ENCODE data around the gene RLF.
A peak's percentile ranks its signal among the peaks of the same experiment; 100 is the strongest.

The RLF gene

DNA sequence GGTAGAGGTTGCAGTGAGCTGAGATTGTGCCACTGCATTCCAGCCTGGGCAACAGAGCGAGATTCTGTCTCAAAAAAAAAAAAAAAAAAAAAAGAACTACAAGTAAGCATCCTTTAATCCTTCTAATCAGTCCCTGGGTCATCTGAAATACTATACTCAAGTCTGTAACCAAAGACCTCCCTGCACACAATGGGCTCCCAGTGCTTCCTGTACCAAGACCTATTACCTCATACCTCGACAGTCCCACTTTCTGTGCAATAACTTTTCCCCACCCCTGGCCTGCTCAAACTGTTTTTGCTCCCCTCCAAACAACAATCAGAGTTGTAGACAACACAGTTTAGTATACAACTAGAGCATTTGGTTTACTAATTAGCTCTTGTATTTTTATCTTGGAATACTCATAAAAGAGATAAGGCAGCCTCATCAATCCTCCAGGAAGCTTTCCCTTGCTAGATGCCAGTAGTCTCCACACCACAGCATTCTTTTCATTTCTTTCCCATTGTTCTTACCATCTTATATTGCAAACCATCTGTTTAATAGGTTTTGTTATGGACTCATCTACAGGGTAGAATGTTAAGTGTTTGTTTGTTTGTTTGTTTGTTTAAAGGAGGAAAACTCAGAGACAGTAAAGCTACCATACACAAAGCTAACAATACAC is 19.2 kb upstream of the RLF start:
- H3K9me3 ChIP-seq (ENCODE audit: low read length) = no peaks in the 10 kb centered on the region
- TF ChIP-seq CTCF (IDR thresholded peaks at IDR 0.05; ENCODE audit: low read length) (no peak), EZH2 (IDR thresholded peaks at IDR 0.05; ENCODE audit: borderline replicate concordance, low read length) (no peak)
- H3F3A ChIP-seq (ENCODE audit: insufficient read depth, low read length) = no peaks in the 10 kb centered on the region
- no peaks in the 10 kb centered on the region for H3K9me2 ChIP-seq (ENCODE audit: low read depth, low read length)
- no peaks in the 10 kb centered on the region for H3K4me1 ChIP-seq (ENCODE audit: insufficient read depth, low read length, severe bottlenecking)
- no peak overlapping the region for H2AFZ ChIP-seq (ENCODE audit: low read length)
- H3K27ac ChIP-seq (ENCODE audit: low read depth, low read length, poor library complexity, severe bottlenecking) = no peak overlapping the region
- H4K20me1 ChIP-seq (ENCODE audit: insufficient read depth, low read length) = no peaks in the 10 kb centered on the region
- no peak overlapping the region for H3K4me2 ChIP-seq (ENCODE audit: low read length)
- no peak overlapping the region for H3K9ac ChIP-seq (ENCODE audit: low read length)
- H3K36me3 ChIP-seq (ENCODE audit: insufficient read depth, low read length) = no peaks in the 10 kb centered on the region
- H3K79me2 ChIP-seq (ENCODE audit: insufficient read depth, low read length) = no peaks in the 10 kb centered on the region
- no peaks in the 10 kb centered on the region for H3K27me3 ChIP-seq (ENCODE audit: insufficient read depth, low read length)
- no peak overlapping the region for H3K4me3 ChIP-seq (ENCODE audit: low read depth, low read length, poor library complexity, severe bottlenecking)

GRCh38 chr1:40143891-40144575 is 17.2 kb upstream of the RLF start:
- H2AFZ ChIP-seq (ENCODE audit: low read length) = no peak overlapping the region

GRCh38 chr1:40151457-40152079 is 9.6 kb upstream of the RLF start:
- Histone ChIP-seq H3K4me2 (ENCODE audit: low read length) (no peak overlapping the region), H2AFZ (ENCODE audit: low read length) (no peak overlapping the region), H3K36me3 (ENCODE audit: insufficient read depth, low read length) (no peaks in the 10 kb centered on the region), H3K79me2 (ENCODE audit: insufficient read depth, low read length) (no peaks in the 10 kb centered on the region), H3K27me3 (ENCODE audit: insufficient read depth, low read length) (no peaks in the 10 kb centered on the region), H3K9me3 (ENCODE audit: low read length) (no peaks in the 10 kb centered on the region), H3F3A (ENCODE audit: insufficient read depth, low read length) (no peaks in the 10 kb centered on the region), H4K20me1 (ENCODE audit: insufficient read depth, low read length) (no peaks in the 10 kb centered on the region), H3K27ac (ENCODE audit: low read depth, low read length, poor library complexity, severe bottlenecking) (no peak overlapping the region), H3K9me2 (ENCODE audit: low read depth, low read length) (no peaks in the 10 kb centered on the region), H3K9ac (ENCODE audit: low read length) (no peak overlapping the region), H3K4me1 (ENCODE audit: insufficient read depth, low read length, severe bottlenecking) (peaks cover 44% of the 10 kb centered on the region), H3K4me3 (ENCODE audit: low read depth, low read length, poor library complexity, severe bottlenecking) (no peak overlapping the region)
- no peak for TF ChIP-seq EZH2 (IDR thresholded peaks at IDR 0.05; ENCODE audit: borderline replicate concordance, low read length)
- TF ChIP-seq CTCF (IDR thresholded peaks at IDR 0.05; ENCODE audit: low read length) = no peak

More at GRCh38 chr1:40143891-40144575, 17.2 kb upstream of the RLF start:
- no peak overlapping the region for H3K4me3 ChIP-seq (ENCODE audit: low read depth, low read length, poor library complexity, severe bottlenecking)
- no peak overlapping the region for H3K9ac ChIP-seq (ENCODE audit: low read length)
- H3K27me3 ChIP-seq (ENCODE audit: insufficient read depth, low read length) = no peaks in the 10 kb centered on the region
- no peaks in the 10 kb centered on the region for H3K4me1 ChIP-seq (ENCODE audit: insufficient read depth, low read length, severe bottlenecking)
- H3K4me2 ChIP-seq (ENCODE audit: low read length) = no peak overlapping the region
- no peaks in the 10 kb centered on the region for H3K9me3 ChIP-seq (ENCODE audit: low read length)
- no peaks in the 10 kb centered on the region for H3K36me3 ChIP-seq (ENCODE audit: insufficient read depth, low read length)
- TF ChIP-seq EZH2 (IDR thresholded peaks at IDR 0.05; ENCODE audit: borderline replicate concordance, low read length) (no peak), CTCF (IDR thresholded peaks at IDR 0.05; ENCODE audit: low read length) (peak; percentile 91)
- no peaks in the 10 kb centered on the region for H3K79me2 ChIP-seq (ENCODE audit: insufficient read depth, low read length)
- H3K9me2 ChIP-seq (ENCODE audit: low read depth, low read length) = no peaks in the 10 kb centered on the region
- no peak overlapping the region for H3K27ac ChIP-seq (ENCODE audit: low read depth, low read length, poor library complexity, severe bottlenecking)
- H4K20me1 ChIP-seq (ENCODE audit: insufficient read depth, low read length) = no peaks in the 10 kb centered on the region
- H3F3A ChIP-seq (ENCODE audit: insufficient read depth, low read length) = no peaks in the 10 kb centered on the region
